AG09309 (cell line): Measurements from ENCODE around the gene AUTS2.

Source experiments
- DNase-seq: peaks from one replicate; pipeline ENCODE4 v3.0.0-alpha.2; 2010; ENCODE audit warnings: low read depth
- H3K4me3 ChIP-seq: 2 replicates; pipeline ENCODE4 v1.5.1; 2011; ENCODE audit warnings: mild to moderate bottlenecking, low read depth, low read length, moderate library complexity; ENCODE audit not compliant: control insufficient read depth
- CTCF ChIP-seq: IDR thresholded peaks from 2 replicates; pipeline ENCODE4 v1.5.1; 2011; ENCODE audit warnings: mild to moderate bottlenecking, low read depth, low read length, inconsistent platforms; ENCODE audit not compliant: insufficient read depth, control insufficient read depth; ENCODE audit errors: missing control alignments

AUTS2 gene

GRCh38 chr7:70621954-70622600, 1023.8 kb downstream of the AUTS2 start:
- no peak for DNase-seq
- no peak overlapping the region for H3K4me3 ChIP-seq
- TF ChIP-seq CTCF = no peak

GRCh38 chr7:70622936-70623335, 1024.7 kb downstream of the AUTS2 start:
- H3K4me3 ChIP-seq = no peak overlapping the region
- no peak for DNase-seq
- TF ChIP-seq CTCF = no peak

GRCh38 chr7:70624500-70625103, 1026.3 kb downstream of the AUTS2 start:
- H3K4me3 ChIP-seq = no peak overlapping the region
- TF ChIP-seq CTCF = no peak
- DNase-seq = no peak

- TF ChIP-seq CTCF = no peak
- no peak for DNase-seq
- no peak overlapping the region for H3K4me3 ChIP-seq
Observed at GRCh38 chr7:70627461-70627860, 1029.2 kb downstream of the AUTS2 start.

- no peak overlapping the region for H3K4me3 ChIP-seq
- DNase-seq = no peak
- no peak for TF ChIP-seq CTCF
Observed at GRCh38 chr7:70630440-70630817, 1032.2 kb downstream of the AUTS2 start.

- DNase-seq = no peak
- TF ChIP-seq CTCF = no peak
- no peak overlapping the region for H3K4me3 ChIP-seq
Observed at GRCh38 chr7:70630818-70631457, 1032.7 kb downstream of the AUTS2 start.
